NCI-H510A (cell line): ENCODE measurements around the gene CNPY3.

Experiments
- DNase-seq: peaks from one replicate; lab custom pipeline; 2025; lab: John Stamatoyannopoulos, UW

The CNPY3 gene

GRCh38 chr6:42960243-42961019 lies 31.2 kb downstream of the CNPY3 start, which contains the start of gene GNMT:
GNMT (plus strand) TSS chr6:42960754; CDS start chr6:42960768, 14 bp downstream.
- peak; percentile 75 for DNase-seq

GRCh38 chr6:42961020-42961470 lies 31.8 kb downstream of the CNPY3 start:
- DNase-seq, result no peak

- DNase-seq, result no peak
These were observed 32.8 kb downstream of the CNPY3 start for GRCh38 chr6:42962096-42962495.

GRCh38 chr6:42962502-42963178 lies 33.4 kb downstream of the CNPY3 start:
- DNase-seq, result no peak

- DNase-seq, result no peak
These were observed 34.0 kb downstream of the CNPY3 start for GRCh38 chr6:42963179-42963854.

GRCh38 chr6:42963855-42964605 lies 34.8 kb downstream of the CNPY3 start:
- no peak for DNase-seq

GRCh38 chr6:42966571-42966970 lies 37.3 kb downstream of the CNPY3 start:
- DNase-seq, result no peak

- no peak for DNase-seq
These were observed 37.9 kb downstream of the CNPY3 start for GRCh38 chr6:42967228-42967627.

GRCh38 chr6:42968126-42968701 lies 38.9 kb downstream of the CNPY3 start:
- DNase-seq, result no peak

GRCh38 chr6:42968783-42969182 lies 39.5 kb downstream of the CNPY3 start:
- no peak for DNase-seq

- DNase-seq, result no peak
These were observed 40.2 kb downstream of the CNPY3 start for GRCh38 chr6:42969431-42969830.

- no peak for DNase-seq
These were observed 40.7 kb downstream of the CNPY3 start for GRCh38 chr6:42969934-42970333.

- no peak for DNase-seq
These were observed 41.8 kb downstream of the CNPY3 start for GRCh38 chr6:42970871-42971612.

GRCh38 chr6:42971746-42972327 lies 42.6 kb downstream of the CNPY3 start:
- no peak for DNase-seq

GRCh38 chr6:42973926-42974325 lies 44.6 kb downstream of the CNPY3 start:
- DNase-seq, result no peak

GRCh38 chr6:42974919-42975505 lies 45.7 kb downstream of the CNPY3 start:
- DNase-seq, result no peak

GRCh38 chr6:42978487-42978838 lies 49.2 kb downstream of the CNPY3 start:
- DNase-seq, result no peak

GRCh38 chr6:42978839-42979522 lies 49.7 kb downstream of the CNPY3 start, which contains the start of gene PEX6:
PEX6 (minus strand) TSS chr6:42979181; CDS start chr6:42979150, 31 bp downstream.
- peak; percentile 97 for DNase-seq

- DNase-seq, result no peak
These were observed 50.4 kb downstream of the CNPY3 start for GRCh38 chr6:42979523-42980177.
